ENCODE results near the gene PREP. TPM values are rescaled to one million over a fixed set of nuclear protein-coding genes. Genes with fewer than 3 reads are reported as not detected.

Gene PREP
- total RNA-seq, 1 donor = 17.7 TPM

DNA sequence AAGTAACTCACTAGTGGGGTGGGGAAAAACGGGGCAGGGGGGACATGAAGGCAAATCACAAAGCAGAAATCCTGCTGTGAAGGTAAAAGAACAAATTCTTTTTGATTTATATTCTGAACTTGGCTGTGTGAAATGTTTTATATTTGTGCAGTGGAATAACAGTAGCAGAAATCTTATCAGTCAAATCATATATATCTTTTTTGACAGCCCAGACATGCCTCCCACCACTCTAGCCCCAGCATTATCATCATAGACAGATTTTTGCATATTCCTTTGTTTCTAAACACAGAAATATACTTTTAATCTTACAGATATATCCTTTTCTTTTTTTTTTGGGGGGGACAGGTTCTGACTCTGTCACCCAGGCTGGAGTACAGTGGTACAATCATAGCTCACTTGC lies 97.4 kb downstream of the PREP start:
- no peaks in the 10 kb centered on the region for H3K36me3 ChIP-seq (ENCODE audit: insufficient read depth, low read length)
- H3K27ac ChIP-seq (ENCODE audit: low read depth, low read length) = no peak overlapping the region
- no peaks in the 10 kb centered on the region for H3K9me3 ChIP-seq (ENCODE audit: low read depth, low read length)
- no peaks in the 10 kb centered on the region for H3K27me3 ChIP-seq (ENCODE audit: insufficient read depth, low read length)
- TF ChIP-seq, protein P1, sequence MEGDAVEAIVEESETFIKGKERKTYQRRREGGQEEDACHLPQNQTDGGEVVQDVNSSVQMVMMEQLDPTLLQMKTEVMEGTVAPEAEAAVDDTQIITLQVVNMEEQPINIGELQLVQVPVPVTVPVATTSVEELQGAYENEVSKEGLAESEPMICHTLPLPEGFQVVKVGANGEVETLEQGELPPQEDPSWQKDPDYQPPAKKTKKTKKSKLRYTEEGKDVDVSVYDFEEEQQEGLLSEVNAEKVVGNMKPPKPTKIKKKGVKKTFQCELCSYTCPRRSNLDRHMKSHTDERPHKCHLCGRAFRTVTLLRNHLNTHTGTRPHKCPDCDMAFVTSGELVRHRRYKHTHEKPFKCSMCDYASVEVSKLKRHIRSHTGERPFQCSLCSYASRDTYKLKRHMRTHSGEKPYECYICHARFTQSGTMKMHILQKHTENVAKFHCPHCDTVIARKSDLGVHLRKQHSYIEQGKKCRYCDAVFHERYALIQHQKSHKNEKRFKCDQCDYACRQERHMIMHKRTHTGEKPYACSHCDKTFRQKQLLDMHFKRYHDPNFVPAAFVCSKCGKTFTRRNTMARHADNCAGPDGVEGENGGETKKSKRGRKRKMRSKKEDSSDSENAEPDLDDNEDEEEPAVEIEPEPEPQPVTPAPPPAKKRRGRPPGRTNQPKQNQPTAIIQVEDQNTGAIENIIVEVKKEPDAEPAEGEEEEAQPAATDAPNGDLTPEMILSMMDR (IDR thresholded peaks at IDR 0.05; ENCODE audit: extremely low read depth, low read depth, low read length) = no peak
- no peak overlapping the region for H2AFZ ChIP-seq (ENCODE audit: low read length)
- peaks cover 4% of the 10 kb centered on the region for H4K20me1 ChIP-seq (ENCODE audit: insufficient read depth, low read length)
- DNase-seq (ENCODE audit: insufficient read length, low spot score, missing footprints) = no peak
- no peak overlapping the region for H3K4me3 ChIP-seq (ENCODE audit: insufficient read depth, low read length)
- no peaks in the 10 kb centered on the region for H3K79me2 ChIP-seq (ENCODE audit: insufficient read depth, low read length)
- H3K4me2 ChIP-seq (ENCODE audit: insufficient read depth, low read length) = no peak overlapping the region
- no peaks in the 10 kb centered on the region for H3K4me1 ChIP-seq (ENCODE audit: insufficient read depth, low read length)

DNA sequence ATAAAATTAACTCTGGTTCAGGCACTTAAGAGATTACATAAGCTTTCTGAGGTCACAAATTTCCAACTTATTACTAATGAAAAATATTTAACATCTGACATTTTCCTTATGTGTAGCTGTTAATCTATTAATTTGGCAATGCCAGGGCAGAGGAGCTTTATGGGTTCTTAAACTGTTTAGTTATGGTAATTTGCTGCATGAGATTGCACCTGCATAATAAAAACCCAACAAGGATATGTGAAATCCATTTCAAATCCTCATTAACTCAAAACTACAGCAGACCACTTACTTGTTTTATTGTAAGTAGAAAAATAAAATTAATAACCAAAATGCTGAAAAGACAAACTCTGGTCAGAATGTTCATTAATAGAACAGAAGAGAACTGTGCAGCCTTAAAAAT lies 98.1 kb downstream of the PREP start:
- no peak overlapping the region for H3K27ac ChIP-seq (ENCODE audit: low read depth, low read length)
- H3K36me3 ChIP-seq (ENCODE audit: insufficient read depth, low read length) = no peaks in the 10 kb centered on the region
- no peak for DNase-seq (ENCODE audit: insufficient read length, low spot score, missing footprints)
- H2AFZ ChIP-seq (ENCODE audit: low read length) = no peak overlapping the region
- no peaks in the 10 kb centered on the region for H3K4me1 ChIP-seq (ENCODE audit: insufficient read depth, low read length)
- peaks cover 4% of the 10 kb centered on the region for H4K20me1 ChIP-seq (ENCODE audit: insufficient read depth, low read length)
- TF ChIP-seq, protein P1 (IDR thresholded peaks at IDR 0.05; ENCODE audit: extremely low read depth, low read depth, low read length) = no peak
- H3K4me3 ChIP-seq (ENCODE audit: insufficient read depth, low read length) = no peak overlapping the region
- no peak overlapping the region for H3K4me2 ChIP-seq (ENCODE audit: insufficient read depth, low read length)
- H3K79me2 ChIP-seq (ENCODE audit: insufficient read depth, low read length) = no peaks in the 10 kb centered on the region
- H3K27me3 ChIP-seq (ENCODE audit: insufficient read depth, low read length) = no peaks in the 10 kb centered on the region
- no peaks in the 10 kb centered on the region for H3K9me3 ChIP-seq (ENCODE audit: low read depth, low read length)

DNA sequence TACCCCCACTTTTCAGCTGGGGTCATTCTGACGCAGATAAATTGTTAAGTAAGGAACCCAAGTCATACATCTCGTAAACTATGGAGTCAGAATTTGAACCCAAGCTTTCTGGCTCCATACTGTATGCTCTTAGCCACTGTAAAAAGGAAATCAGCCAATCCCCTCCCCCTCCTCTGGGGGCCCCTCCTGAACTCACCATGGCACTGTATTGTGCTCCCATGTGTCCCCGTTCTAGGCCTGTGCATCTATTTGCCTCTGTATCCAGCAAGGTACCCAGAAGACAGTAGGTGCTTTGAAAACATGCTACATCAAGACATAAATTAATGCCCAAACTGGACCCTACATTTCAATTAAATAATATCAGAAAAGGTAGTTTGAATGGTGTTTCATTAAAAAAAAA lies 98.5 kb downstream of the PREP start:
- Histone ChIP-seq H3K27me3 (ENCODE audit: insufficient read depth, low read length) (no peaks in the 10 kb centered on the region), H3K27ac (ENCODE audit: low read depth, low read length) (no peak overlapping the region), H4K20me1 (ENCODE audit: insufficient read depth, low read length) (peaks cover 4% of the 10 kb centered on the region), H3K4me2 (ENCODE audit: insufficient read depth, low read length) (no peak overlapping the region), H3K4me1 (ENCODE audit: insufficient read depth, low read length) (no peaks in the 10 kb centered on the region), H3K4me3 (ENCODE audit: insufficient read depth, low read length) (no peak overlapping the region), H3K9me3 (ENCODE audit: low read depth, low read length) (no peaks in the 10 kb centered on the region), H3K79me2 (ENCODE audit: insufficient read depth, low read length) (no peaks in the 10 kb centered on the region), H3K36me3 (ENCODE audit: insufficient read depth, low read length) (no peaks in the 10 kb centered on the region), H2AFZ (ENCODE audit: low read length) (no peak overlapping the region)
- TF ChIP-seq, protein P1 (IDR thresholded peaks at IDR 0.05; ENCODE audit: extremely low read depth, low read depth, low read length) = no peak
- DNase-seq (ENCODE audit: insufficient read length, low spot score, missing footprints) = no peak

DNA sequence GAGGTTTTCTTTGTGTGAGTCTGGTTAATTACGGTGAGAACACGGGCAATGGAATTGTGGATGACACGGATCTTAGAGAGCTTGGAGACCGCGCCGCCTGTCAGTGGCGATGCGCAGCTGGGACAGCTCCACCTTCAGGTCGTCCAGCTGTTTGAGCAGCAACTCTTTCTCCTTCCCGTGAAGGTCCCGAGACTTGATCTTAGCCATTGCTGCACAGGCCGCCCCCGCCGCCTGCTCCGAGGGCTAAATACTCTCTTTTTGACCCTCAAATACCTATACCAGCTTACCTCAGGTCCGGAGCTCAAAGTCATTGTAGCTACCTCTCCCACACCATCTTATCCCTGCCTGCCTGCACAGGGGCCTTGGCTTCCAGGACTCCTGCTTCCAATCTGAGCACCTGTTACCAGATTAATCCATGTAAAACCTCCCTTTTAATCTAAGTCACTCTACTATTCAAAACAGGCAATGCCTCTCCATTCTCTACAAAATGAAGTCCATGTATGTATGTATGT lies 100.2 kb downstream of the PREP start:
- Histone ChIP-seq H3K9me3 (ENCODE audit: low read depth, low read length) (no peaks in the 10 kb centered on the region), H3K27ac (ENCODE audit: low read depth, low read length) (no peak overlapping the region), H3K36me3 (ENCODE audit: insufficient read depth, low read length) (no peaks in the 10 kb centered on the region), H3K4me1 (ENCODE audit: insufficient read depth, low read length) (no peaks in the 10 kb centered on the region), H2AFZ (ENCODE audit: low read length) (no peak overlapping the region), H3K27me3 (ENCODE audit: insufficient read depth, low read length) (no peaks in the 10 kb centered on the region), H3K4me3 (ENCODE audit: insufficient read depth, low read length) (no peak overlapping the region), H4K20me1 (ENCODE audit: insufficient read depth, low read length) (peaks cover 5% of the 10 kb centered on the region), H3K79me2 (ENCODE audit: insufficient read depth, low read length) (no peaks in the 10 kb centered on the region), H3K4me2 (ENCODE audit: insufficient read depth, low read length) (no peak overlapping the region)
- TF ChIP-seq, protein P1 (IDR thresholded peaks at IDR 0.05; ENCODE audit: extremely low read depth, low read depth, low read length) = no peak
- DNase-seq (ENCODE audit: insufficient read length, low spot score, missing footprints) = no peak
